HK-2 (cell line): ENCODE results near the gene ROM1.
"Not testable (repeated sequence)": the region's sequence is repeated elsewhere in the genome, so short reads cannot be mapped to it uniquely, and the experiment has no call there.

Experiments
- DNase-seq: peaks from one replicate; pipeline ENCODE4 v3.0.0-alpha.2; 2018; ENCODE audit not compliant: unreplicated experiment

ROM1 gene

DNA sequence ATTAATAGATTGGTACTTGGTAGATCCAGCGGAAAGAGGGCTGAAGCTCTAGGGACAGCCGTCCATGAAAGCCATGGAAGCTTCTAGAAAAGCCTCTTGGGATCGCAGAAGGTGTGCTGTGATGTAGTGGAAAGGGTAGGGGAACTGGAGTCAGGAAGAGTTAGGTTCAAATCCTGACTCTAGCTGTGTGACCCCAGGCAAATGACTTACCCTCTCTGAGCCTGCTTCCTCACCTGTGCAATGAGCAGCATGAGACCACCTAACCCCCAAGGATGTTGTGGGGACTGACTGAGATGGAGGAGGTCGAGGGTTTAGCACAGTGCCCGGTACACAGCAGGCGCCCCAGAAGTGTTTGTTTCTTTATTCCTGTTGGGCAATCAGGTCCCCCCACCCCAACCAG, 2.7 kb upstream of the ROM1 start:
- DNase-seq: no peak

DNA sequence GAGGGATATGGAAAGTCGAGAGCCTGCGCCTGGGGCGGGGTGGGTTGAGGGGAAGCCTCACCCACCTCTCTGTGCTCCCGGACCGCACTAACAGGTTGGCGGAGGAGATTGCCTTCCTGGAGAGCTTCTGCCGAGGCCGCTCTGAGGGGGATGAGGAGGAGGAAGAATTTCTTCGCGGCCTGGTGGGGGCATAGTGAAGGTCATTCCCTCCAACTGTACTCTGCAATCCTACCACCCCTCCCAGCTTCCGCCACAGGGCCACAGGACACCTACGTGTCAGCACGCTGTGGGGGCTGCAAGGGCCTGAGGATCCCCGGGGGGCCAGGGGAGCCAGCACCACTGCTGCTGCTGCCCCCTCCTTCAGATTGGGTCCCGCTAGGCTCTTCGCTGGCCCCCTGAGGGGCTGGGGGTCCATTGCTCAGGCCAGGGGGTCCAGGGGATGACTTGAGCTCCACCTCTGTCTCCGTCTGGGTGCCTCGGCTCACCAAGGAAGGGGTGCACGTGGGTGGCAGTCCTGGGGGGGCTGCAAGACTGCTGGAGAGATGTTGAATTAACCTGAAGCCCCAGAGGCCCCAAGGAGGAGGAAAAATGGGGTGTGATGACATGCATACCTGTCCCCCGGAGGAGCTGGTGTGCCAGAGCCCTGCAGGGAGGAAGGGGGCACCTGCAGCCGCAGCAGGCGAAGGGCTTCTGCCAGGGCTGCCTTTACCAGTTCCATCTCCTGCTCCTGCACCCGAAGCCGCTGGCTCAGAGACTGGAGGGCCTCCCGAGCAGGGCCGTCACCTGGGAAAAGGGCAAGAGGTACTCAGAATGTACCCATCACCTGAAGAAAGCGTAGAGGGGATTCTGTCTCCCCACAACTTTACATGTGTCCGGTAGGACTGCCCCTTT, 2.0 kb upstream of the ROM1 start:
- no peak for DNase-seq

DNA sequence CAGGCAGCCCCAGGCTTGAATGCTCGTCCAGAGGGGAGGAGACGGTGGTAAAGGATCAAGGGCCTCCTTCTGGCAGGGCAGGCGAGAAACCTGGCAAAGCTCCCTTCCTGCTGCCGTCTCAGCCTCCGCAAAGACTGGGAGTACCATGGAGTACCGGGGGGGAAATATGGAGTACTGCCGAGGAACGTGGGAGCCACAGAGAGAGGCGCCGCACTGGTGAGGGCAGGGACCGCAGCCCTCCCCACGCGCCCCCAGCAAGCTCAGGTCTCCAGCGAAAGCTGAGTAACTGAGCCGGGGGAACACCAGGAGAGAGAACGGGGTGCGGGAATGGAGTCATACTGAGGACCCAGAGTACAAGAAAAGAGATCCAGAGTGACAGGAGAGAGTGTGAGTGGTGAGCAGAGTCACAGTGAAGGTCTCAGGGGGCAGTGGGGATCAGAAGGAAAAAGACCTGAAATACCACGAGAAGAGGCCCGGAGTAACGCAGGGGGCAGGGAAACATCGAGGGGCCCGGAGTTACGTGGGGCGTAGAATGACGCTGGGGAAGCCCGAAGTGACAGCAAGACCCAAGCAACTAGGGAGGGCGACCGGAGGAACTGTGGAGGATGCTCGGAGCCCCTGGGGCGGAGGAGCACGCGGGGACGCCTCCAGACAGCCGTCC, 1.2 kb upstream of the ROM1 start:
- DNase-seq: peak; percentile 44

DNA sequence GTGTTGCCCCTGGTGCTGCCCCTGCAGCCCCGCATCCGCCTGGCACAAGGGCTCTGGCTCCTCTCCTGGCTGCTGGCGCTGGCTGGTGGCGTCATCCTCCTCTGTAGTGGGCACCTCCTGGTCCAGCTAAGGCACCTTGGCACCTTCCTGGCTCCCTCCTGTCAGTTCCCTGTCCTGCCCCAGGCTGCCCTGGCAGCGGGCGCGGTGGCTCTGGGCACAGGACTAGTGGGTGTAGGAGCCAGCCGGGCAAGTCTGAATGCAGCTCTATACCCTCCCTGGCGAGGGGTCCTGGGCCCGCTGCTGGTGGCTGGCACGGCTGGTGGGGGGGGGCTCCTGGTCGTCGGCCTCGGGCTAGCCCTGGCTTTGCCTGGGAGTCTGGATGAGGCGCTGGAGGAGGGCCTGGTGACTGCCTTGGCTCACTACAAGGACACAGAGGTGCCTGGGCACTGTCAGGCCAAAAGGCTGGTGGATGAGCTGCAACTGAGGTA, 278 bp downstream of the ROM1 start:
- no peak for DNase-seq

DNA sequence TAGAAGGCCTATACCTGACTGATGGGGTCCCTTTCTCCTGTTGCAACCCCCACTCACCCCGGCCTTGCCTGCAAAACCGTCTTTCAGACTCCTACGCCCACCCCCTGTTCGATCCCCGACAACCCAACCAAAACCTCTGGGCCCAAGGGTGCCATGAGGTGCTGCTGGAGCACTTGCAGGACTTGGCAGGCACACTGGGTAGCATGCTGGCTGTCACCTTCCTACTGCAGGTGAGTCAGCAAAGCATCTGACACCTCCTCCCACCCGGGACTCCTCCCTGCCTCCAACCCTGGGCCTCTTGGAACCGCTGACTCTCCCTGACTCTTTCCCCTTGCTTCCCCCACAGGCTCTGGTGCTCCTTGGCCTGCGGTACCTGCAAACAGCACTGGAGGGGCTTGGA, 1.2 kb downstream of the ROM1 start:
- peak; percentile 56 for DNase-seq

DNA sequence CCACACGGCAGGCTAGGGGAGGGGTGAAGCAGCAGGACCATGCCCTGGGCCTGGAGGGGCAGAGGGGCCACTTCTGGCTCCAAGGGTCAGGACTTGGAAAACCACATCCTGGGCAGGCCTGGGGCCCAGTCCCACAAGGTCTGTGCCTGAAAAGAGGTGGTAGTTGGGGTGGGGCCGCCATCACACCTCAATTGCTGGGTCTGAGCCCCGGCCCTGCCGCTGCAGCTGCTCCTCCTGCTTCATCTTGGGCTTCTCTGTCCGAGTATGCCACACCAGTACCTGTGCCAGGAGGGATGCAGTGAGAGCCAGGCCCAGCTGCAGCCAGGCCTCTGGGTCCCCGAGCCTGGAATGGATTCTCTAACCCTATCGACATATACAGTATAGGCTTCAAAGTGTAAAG, 2.5 kb downstream of the ROM1 start:
- no peak for DNase-seq

DNA sequence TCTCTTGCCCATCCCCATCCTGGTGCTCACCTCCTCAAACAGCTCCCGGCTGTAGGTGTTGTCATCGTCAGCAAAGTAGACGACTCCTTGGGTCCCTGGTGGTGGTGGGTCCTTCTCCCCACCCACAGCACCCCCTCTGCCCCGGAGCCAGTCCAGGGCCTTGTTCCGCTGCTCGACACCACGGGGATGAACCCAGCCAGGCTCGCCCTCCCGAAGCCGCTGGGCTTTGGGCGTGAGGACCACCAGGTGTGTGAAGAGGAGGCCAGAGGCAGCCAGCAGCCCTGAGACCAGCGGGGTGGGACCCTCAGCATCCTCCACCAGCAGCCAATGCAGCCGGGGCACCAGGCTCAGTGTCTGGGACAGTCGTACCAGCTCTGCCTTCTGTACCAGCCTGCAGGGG, 3.9 kb downstream of the ROM1 start:
- not testable (repeated sequence) for DNase-seq

DNA sequence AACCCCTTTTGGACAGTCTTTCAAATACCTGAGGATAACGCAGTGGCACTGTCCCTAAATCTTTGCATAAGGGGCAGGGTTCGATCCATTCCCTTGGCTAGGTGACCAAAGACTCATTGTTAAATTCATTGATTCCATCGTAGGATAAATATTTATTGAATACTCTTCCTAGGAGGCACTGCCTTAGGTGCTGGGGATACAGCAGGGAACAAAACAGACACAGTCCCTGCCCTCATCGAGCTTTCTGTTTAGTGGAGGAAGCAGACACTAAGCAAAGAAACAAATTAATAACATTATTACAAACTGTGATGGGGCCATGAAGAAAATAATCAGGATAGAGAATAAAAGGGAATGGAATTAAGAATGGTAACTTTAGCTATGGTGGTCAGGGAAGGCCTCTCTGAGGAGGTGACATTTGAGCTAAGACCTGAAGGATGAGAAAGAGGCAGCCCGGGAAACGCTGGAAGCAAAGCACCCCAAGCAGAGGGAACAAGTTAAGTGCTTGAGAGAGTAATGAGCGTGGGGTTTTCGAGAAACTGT, 8.0 kb downstream of the ROM1 start:
- DNase-seq: no peak

DNA sequence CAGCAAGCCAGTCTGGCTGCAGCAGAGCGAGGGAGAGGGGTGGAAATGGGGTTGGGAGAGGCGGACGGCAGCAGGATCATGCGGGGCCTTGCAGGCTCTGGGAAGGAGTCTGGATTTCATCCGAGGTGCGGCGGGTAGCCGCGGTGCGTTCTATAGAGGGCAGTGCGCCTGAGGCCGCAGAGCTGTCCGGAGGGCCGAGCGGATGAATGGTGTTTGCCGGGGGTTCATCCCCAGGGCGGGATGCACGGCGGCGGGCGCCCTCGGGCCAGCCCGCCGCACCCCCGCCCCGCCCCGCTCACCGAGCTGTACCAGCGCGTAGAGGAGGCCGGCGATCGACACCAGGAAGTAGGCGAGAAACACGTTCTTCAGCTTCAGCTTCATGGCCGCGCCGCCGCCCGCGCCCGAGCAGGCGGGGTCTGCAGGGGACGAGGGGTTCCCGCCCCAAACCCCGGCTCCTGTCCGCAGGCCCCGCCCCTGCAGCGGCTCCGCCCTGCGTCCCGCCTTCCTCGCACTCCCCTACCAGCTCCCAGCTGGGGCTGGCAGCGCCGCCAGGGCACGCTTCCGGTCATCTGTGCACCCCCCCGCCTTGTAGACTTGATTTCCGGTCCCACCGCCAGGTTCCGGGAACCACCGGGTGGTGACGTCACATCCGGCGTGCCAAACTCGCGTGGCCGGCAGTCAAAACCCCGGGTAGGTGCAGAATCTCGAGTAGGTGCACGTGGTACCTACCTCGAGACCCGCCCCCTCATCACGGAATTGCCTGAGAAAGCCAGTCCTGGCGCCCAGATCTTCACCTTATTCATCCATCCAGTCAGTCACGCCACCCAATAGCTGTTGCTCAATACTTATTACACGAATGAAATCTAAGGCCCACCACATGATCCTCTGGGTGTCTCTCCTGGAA, 8.8 kb downstream of the ROM1 start, which contains the start of gene B3GAT3:
Gene B3GAT3, minus strand, starts transcription at position 420 of the 904 bp plus-strand sequence. Its CDS starts 39 bp downstream, at position 381.
- DNase-seq: peak; percentile 98

DNA sequence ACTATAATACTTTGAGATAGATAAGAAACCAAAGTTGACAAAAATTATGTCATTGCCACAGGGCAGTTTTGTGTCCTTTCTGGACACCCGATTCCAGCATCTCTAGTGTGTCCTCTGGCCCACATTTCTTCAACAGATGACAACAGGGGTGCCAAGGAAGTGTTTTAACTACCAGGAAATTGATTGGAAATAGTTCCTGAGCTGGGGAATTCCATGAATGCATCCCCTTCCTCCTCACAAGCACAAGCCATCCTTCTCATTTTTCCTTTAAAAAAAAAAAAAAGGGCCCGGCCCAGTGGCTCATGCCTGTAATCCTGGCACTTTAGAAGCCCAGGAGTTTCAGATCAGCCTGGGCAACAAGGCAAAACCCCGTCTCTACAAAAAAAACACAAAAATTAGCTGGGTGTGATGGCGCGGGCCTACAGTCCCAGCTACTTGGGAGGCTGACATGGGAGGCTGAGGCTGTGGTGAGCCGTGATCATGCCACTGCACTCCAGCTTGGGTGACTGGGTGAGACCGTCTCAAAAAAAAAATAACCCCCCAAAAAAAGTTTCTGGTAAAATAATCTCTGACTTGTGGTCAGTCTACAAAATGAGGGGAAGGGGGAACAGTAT, 9.5 kb downstream of the ROM1 start:
- DNase-seq: no peak

DNA sequence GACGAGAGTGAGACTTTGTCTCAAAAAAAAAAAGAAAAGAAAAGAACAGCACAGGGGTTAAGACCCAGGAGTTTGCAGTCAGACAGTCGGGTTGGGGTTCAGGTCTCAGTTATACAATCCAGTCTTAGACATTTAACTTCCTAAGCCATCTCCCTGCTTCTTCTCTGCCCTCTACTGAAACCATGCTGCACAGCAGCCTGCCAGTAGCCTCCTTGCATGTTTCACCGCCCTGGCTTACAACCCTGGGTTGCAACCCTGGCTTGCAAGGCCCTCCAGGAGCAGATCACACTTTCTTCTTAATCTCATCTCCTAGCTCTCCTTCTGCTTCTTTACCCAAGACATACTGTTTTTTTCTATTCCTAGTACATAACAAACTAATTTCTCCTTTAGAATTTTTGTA, 14.7 kb downstream of the ROM1 start:
- DNase-seq: no peak

DNA sequence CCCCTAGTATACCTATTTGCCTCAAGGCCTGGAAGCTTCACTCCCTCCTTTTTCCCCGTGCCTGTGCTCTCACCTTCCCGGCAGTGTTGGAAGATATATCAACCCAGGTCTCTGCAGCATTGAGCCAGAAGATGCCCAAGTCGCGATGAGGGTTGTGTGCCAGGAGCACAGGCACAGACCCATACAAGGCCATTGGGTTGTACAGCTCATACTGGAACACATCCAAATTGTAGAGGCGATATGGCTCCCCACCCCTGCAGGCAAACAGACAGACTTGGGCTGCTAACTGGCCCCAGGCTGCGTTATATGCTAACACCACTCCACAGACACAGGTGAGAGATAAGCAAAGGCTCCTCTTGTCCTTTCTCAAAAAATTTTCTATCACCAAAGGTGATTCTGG, 19.4 kb downstream of the ROM1 start:
- no peak for DNase-seq

DNA sequence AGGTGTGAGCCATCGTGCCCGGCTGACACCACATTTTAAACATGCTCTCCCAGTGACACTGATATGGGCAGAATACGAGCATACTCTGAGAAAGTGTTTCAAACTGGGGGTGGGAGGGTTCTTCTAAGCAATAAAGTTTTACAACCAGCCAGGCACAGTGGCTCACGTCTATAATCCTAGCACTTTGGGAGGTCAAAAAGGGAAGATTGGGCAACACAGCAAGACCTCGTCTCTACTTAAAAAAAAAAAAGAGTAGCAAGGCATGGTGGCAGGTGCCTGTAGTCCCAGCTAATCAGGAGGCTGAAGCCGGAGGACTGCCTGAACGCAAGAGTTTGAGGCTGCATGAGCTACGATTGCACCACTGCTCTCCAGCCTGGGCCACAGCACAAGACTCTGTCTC, 31.2 kb downstream of the ROM1 start:
- DNase-seq: no peak

DNA sequence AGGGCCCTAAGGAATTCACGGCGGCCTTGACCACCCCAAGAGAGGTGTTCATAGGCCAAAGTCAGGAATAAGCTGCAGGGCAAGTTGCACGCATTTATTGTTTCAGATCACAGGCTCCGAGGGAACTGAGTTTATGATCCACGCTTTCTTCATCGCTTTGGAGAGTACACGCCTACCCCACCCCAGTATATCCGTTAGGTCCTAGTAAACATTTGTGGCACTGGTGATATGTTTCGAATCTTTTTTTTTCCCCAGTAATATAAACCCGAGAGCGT, 32.6 kb downstream of the ROM1 start:
- no peak for DNase-seq

DNA sequence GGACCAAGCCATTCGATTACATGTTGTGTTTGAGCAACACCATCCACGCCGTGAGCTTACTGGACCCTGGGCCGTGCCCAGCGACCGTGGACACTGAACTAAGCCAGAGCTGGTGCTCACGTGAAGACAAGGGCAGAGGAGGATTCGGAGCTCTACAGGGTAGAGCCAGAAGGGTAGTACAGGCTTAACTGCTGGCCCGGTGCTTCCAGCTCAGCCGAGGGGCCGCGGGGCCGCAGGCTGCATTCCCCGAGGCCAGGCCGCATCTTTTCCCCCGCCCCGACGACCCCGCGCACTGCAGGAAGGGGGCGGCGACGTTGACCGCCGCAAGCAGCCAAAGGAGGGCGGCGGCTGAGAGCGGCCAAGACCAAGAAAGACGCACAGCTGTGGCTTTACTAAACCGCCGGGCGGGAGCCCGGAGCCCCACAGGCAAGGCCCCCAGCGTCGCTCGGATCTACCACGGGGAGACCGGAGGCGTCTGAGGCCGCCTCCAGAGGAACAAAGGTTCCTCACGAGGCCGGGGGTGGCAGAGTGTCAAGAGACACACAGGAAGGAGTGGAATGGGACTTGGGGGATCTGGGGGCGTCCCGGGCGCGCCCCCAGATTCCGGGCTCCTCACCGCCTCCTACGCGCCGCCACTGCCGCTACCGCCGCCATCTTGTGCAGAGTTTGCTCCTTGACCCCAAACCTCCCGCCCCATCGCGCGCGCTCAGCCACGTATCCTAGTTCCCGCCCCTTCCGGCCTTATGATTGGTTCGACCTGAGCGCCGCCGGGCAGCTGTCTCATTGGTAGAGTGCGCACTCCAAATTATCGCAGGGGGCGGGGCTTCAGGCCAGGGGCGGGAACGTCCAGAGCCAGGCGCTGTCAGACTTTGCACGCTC, 33.1 kb downstream of the ROM1 start, which contains the start of gene GANAB:
Gene GANAB, minus strand, starts transcription at position 668 of the 879 bp plus-strand sequence. Its CDS starts 14 bp downstream, at position 654.
- DNase-seq: peak; percentile 95

DNA sequence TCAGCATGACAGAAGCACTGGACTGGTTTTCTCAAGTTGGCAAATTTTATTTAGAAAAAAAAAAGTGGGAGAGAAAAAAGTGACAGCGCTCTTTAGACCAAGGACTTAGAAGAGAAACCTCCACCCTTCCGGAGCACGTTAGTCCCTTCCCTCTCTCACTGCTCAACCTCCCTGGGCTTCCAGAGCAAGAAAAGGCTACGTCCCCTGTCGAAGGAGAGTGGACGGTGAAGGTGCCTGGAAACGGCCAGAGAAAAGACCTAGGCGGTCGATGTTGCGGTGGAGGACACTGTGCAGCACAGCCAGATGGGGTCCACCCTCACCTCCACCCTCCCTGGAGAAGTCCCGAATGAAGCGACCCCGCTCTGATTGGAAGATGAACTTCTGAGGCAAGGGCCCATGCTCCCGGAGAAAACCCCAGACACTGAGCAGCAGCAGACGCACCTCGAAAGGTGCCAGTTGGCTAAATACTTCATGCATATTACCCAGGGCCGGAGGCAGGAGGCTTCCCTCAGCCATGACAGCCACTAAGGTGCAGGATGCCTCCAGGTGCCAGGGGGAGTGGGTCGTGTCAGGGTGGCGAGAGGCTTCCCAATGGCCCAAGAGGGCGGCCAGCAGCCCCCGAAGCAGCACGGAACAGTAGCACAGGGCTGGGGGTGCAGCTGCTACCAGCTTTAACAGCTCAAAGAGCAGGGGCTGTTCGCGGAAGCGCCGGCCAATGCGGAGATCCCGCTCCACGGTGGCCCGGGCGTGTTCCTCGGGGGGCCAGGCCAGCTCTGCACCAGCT, 34.0 kb downstream of the ROM1 start:
- DNase-seq: no peak

DNA sequence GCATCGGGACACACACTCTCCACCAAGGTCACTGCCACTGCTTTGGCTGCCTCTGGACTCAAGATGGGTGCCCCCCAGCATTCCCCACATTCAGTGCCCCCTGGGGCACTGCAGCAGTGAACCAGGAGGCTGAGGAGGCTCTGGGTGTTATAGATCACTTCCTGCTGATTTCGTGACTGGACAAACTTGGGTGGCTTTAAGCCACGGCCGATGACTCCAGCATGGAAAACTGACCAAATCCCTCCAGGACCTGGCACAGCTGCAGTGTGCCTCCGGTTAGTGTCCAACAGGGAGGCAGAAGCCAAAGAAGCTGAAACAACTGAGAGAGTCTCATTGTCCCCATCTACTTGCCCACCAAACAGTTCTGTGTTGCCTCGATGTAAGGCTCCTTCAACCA, 34.5 kb downstream of the ROM1 start:
- DNase-seq: no peak

DNA sequence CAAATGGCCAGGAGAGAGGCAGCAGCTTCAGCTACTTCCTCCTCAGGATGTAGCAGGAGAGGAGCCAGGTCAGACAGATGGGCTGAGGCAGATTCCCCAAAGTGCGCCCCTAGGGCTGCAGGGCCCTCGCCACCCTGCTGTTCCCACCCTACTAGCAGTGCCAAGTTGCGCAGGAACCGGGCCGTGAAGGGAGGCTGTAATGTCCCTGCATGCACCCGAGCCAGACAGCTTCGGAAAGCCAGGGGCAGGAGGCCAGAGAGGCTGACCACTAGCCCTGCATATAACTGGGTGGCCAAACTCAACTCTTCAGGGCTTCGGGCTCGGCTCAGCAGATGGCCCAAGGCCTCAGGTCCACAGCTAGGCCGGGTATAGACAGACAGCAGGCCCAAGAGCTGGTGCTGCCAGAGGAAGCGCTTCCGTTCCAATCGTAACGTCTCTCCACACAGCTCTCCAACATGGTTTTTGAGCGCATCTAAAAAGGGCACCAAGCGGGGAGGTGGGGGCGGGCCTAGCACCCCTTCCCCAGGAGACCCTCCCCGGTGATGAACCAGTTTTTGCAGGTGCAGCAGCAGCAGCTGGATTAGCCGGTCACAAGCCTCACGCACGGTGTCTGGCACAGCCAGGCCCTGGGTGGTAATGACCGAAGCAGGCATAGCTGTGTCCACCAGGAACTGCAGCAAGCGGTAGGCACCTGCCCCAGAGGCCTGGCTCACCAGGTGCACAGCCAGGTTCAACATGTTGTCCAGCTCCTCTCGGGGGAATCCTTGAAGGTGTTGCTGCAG, 35.3 kb downstream of the ROM1 start:
- no peak for DNase-seq

DNA sequence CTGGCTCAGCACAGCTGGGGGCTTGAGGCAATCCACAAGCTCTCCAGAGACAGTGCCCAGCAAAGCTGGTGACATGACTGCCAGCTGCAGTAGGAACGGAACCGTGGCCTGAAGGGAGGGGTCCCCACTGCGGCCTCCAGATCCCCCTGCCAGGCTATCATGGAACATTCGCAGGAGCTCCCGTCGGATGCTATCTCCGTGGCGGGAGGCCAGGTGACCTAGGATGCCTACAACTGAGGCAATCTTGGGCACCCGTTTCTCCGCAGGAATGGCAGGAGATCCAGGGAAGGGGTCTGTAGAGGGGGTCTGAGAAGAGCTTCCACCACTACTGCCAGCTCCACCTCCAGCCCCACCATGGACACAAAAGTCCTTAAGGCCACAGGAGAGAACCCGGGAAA, 35.9 kb downstream of the ROM1 start:
- no peak for DNase-seq
